HUES6 (cell line): ENCODE measurements around the gene TRIM44.

Experiments used
- H3K27ac ChIP-seq: 2 replicates; pipeline ENCODE4 v1.7.0; 2013; ENCODE audit warnings: low read depth, mild to moderate bottlenecking, low read length, inconsistent platforms
- H3K27me3 ChIP-seq: 2 replicates; pipeline ENCODE4 v1.6.1; 2013; ENCODE audit warnings: low read length; ENCODE audit not compliant: control insufficient read depth, insufficient read depth
- H3K36me3 ChIP-seq: 2 replicates; pipeline ENCODE4 v1.6.1; 2013; ENCODE audit warnings: low read length; ENCODE audit not compliant: control insufficient read depth, insufficient read depth
- H3K4me1 ChIP-seq: 2 replicates; pipeline ENCODE4 v1.6.1; 2013; ENCODE audit warnings: low read length; ENCODE audit not compliant: control insufficient read depth, insufficient read depth
- H3K4me3 ChIP-seq: 2 replicates; pipeline ENCODE4 v1.5.1; 2013; ENCODE audit warnings: low read depth, low read length
- H3K9ac ChIP-seq: one replicate; pipeline ENCODE4 v1.6.1; 2013; ENCODE audit warnings: mild to moderate bottlenecking, low read length
- H3K9me3 ChIP-seq: 2 replicates; pipeline ENCODE4 v1.6.1; 2013; ENCODE audit warnings: low read depth, low read length; ENCODE audit not compliant: control insufficient read depth, insufficient read depth

TRIM44 gene

GRCh38 chr11:35780951-35781860 is 118.6 kb downstream of the TRIM44 start:
- H3K36me3 ChIP-seq: no peaks in the 10 kb centered on the region
- H3K9me3 ChIP-seq: 0 out of 2 replicates have a peak, but pooled peaks cover 3% of the 10 kb centered on the region
- H3K4me1 ChIP-seq: peaks cover 5% of the 10 kb centered on the region
- H3K4me3 ChIP-seq: no peak overlapping the region
- H3K27me3 ChIP-seq: no peaks in the 10 kb centered on the region
- no peak overlapping the region for H3K27ac ChIP-seq
- H3K9ac ChIP-seq: no peak overlapping the region

- Histone ChIP-seq H3K36me3 (no peaks in the 10 kb centered on the region), H3K4me3 (no peak overlapping the region), H3K4me1 (peaks cover 8% of the 10 kb centered on the region), H3K9me3 (0 out of 2 replicates have a peak, but pooled peaks cover 3% of the 10 kb centered on the region), H3K27me3 (no peaks in the 10 kb centered on the region), H3K9ac (no peak overlapping the region), H3K27ac (no peak overlapping the region)
These were observed 119.4 kb downstream of the TRIM44 start for GRCh38 chr11:35781861-35782470.

- peaks cover 11% of the 10 kb centered on the region for H3K4me1 ChIP-seq
- H3K9ac ChIP-seq: no peak overlapping the region
- H3K9me3 ChIP-seq: 0 out of 2 replicates have a peak, but pooled peaks cover 3% of the 10 kb centered on the region
- no peaks in the 10 kb centered on the region for H3K36me3 ChIP-seq
- H3K4me3 ChIP-seq: no peak overlapping the region
- H3K27me3 ChIP-seq: no peaks in the 10 kb centered on the region
- no peak overlapping the region for H3K27ac ChIP-seq
These were observed 121.2 kb downstream of the TRIM44 start for GRCh38 chr11:35783809-35784208.

GRCh38 chr11:35784699-35785098 is 122.1 kb downstream of the TRIM44 start:
- H3K9me3 ChIP-seq: no peaks in the 10 kb centered on the region
- H3K9ac ChIP-seq: no peak overlapping the region
- no peak overlapping the region for H3K4me3 ChIP-seq
- no peaks in the 10 kb centered on the region for H3K27me3 ChIP-seq
- H3K36me3 ChIP-seq: no peaks in the 10 kb centered on the region
- H3K27ac ChIP-seq: no peak overlapping the region
- H3K4me1 ChIP-seq: peaks cover 11% of the 10 kb centered on the region

GRCh38 chr11:35785287-35786167 is 123.0 kb downstream of the TRIM44 start:
- H3K36me3 ChIP-seq: no peaks in the 10 kb centered on the region
- no peaks in the 10 kb centered on the region for H3K9me3 ChIP-seq

GRCh38 chr11:35786188-35786587 is 123.6 kb downstream of the TRIM44 start:
- no peak overlapping the region for H3K27ac ChIP-seq
- no peak overlapping the region for H3K4me3 ChIP-seq
- no peaks in the 10 kb centered on the region for H3K27me3 ChIP-seq
- H3K9me3 ChIP-seq: no peaks in the 10 kb centered on the region
- no peaks in the 10 kb centered on the region for H3K36me3 ChIP-seq
- H3K4me1 ChIP-seq: peaks cover 11% of the 10 kb centered on the region
- no peak overlapping the region for H3K9ac ChIP-seq

More at GRCh38 chr11:35785287-35786167, 123.0 kb downstream of the TRIM44 start:
- no peaks in the 10 kb centered on the region for H3K27me3 ChIP-seq
- no peak overlapping the region for H3K4me3 ChIP-seq
- peaks cover 11% of the 10 kb centered on the region for H3K4me1 ChIP-seq
- no peak overlapping the region for H3K9ac ChIP-seq
- no peak overlapping the region for H3K27ac ChIP-seq

- H3K27me3 ChIP-seq: no peaks in the 10 kb centered on the region
- no peak overlapping the region for H3K4me3 ChIP-seq
- no peak overlapping the region for H3K9ac ChIP-seq
- H3K27ac ChIP-seq: no peak overlapping the region
- no peaks in the 10 kb centered on the region for H3K36me3 ChIP-seq
- peaks cover 11% of the 10 kb centered on the region for H3K4me1 ChIP-seq
- no peaks in the 10 kb centered on the region for H3K9me3 ChIP-seq
These were observed 124.5 kb downstream of the TRIM44 start for GRCh38 chr11:35787013-35787504.

GRCh38 chr11:35787626-35788025 is 125.1 kb downstream of the TRIM44 start:
- Histone ChIP-seq H3K36me3 (no peaks in the 10 kb centered on the region), H3K9me3 (no peaks in the 10 kb centered on the region), H3K4me3 (no peak overlapping the region), H3K9ac (no peak overlapping the region), H3K27me3 (no peaks in the 10 kb centered on the region), H3K27ac (no peak overlapping the region), H3K4me1 (peaks cover 11% of the 10 kb centered on the region)

- Histone ChIP-seq H3K9ac (no peak overlapping the region), H3K4me1 (peaks cover 6% of the 10 kb centered on the region), H3K27ac (no peak overlapping the region), H3K9me3 (no peaks in the 10 kb centered on the region), H3K27me3 (no peaks in the 10 kb centered on the region), H3K36me3 (no peaks in the 10 kb centered on the region), H3K4me3 (no peak overlapping the region)
These were observed 128.7 kb downstream of the TRIM44 start for GRCh38 chr11:35791088-35791958.
